A549 (cell line): ENCODE results near the gene SYT5. TPM values are rescaled to one million over a fixed set of nuclear protein-coding genes. Genes with fewer than 3 reads are reported as not detected.
A peak's percentile ranks its signal among the peaks of the same experiment; 100 is the strongest.

ENCODE experiments used
- ATAC-seq, 2 experiments: fragments of 200-7000 bp in 1 of 2; fragments of >200 bp in 1 of 2; cut with Nextera tagmentation in 1 of 2; cut with Tn5 transposase in 1 of 2; 3 replicates each; pipeline versions ENCODE4 v1.8.0 to v1.9.1; 2018 to 2020; ENCODE audit warnings: mild to moderate bottlenecking in 1 of 2, moderate library complexity in 1 of 2
- CTCF ChIA-PET: fragments of 300-600 bp; sonication (Branson Sonifier 250); formaldehyde crosslinking; extraction: SDS; loops from one replicate; lab custom pipeline; 2021; ENCODE audit warnings: antibody characterized with exemption, inconsistent platforms; lab: Yijun Ruan, JAX
- POLR2A ChIA-PET: fragments of 350-600 bp; formaldehyde crosslinking; extraction: SDS; loops from one replicate; lab custom pipeline; 2021; ENCODE audit warnings: antibody characterized with exemption, inconsistent platforms; lab: Yijun Ruan, JAX
- DNase-seq, 2 experiments: peaks; one replicate each; pipeline versions ENCODE4 v3.0.0 to v3.0.0-alpha.2; 2011 to 2016; ENCODE audit warnings: low read depth in 1 of 2, low spot score in 1 of 2
- FAIRE-seq: peaks from 2 replicates; lab custom pipeline; 2011; peaks lifted over from hg19 to GRCh38; lab: Jason Lieb, UNC
- H3K27ac ChIP-seq, 2 experiments: fragments of >200 bp; sonication (Bioruptor Twin); formaldehyde crosslinking; 3 replicates each; pipeline ENCODE4 v1.5.1; 2016 to 2017
- H3K4me1 ChIP-seq: fragments of >200 bp; sonication (Bioruptor Twin); formaldehyde crosslinking; 3 replicates; pipeline ENCODE4 v1.6.1; 2016
- H3K4me2 ChIP-seq: fragments of >200 bp; sonication (Bioruptor Twin); formaldehyde crosslinking; 3 replicates; pipeline ENCODE4 v1.6.1; 2016
- H3K4me3 ChIP-seq: fragments of >200 bp; sonication (Bioruptor Twin); formaldehyde crosslinking; 3 replicates; pipeline ENCODE4 v1.5.1; 2016
- H3K9me3 ChIP-seq: fragments of >200 bp; sonication (Bioruptor Twin); formaldehyde crosslinking; 3 replicates; pipeline ENCODE4 v1.6.1; 2016
- CBX2 ChIP-seq: fragments of 200-600 bp; sonication (generic); IDR thresholded peaks from 2 replicates; pipeline ENCODE4 v1.6.1; 2016; ENCODE audit warnings: low read depth, mild to moderate bottlenecking, borderline replicate concordance
- CEBPB ChIP-seq, 2 experiments: fragments of >200 bp in 1 of 2; sonication (Bioruptor Twin) in 1 of 2; formaldehyde crosslinking in 1 of 2; IDR thresholded peaks; 2 replicates each; pipeline ENCODE4 v1.6.1; 2012 to 2016
- EHMT2 ChIP-seq: fragments of 200-600 bp; sonication (generic); IDR thresholded peaks from 2 replicates; pipeline ENCODE4 v1.6.1; 2016; ENCODE audit warnings: antibody characterized with exemption, low read depth, mild to moderate bottlenecking, moderate library complexity
- EP300 ChIP-seq, 2 experiments: fragments of >200 bp; sonication (Bioruptor Twin); formaldehyde crosslinking; IDR thresholded peaks; 2 replicates in 1 of 2; 3 replicates in 1 of 2; pipeline ENCODE4 v1.6.1; 2016 to 2017
- ESRRA ChIP-seq: fragments of 150-350 bp; IDR thresholded peaks from 2 replicates; pipeline ENCODE4 v1.6.1; 2014; ENCODE audit warnings: mild to moderate bottlenecking, low read length, borderline replicate concordance
- FOSL2 ChIP-seq, 2 experiments: fragments of 450-650 bp in 1 of 2; fragments of >200 bp in 1 of 2; sonication (Bioruptor Twin) in 1 of 2; formaldehyde crosslinking; IDR thresholded peaks; 2 replicates each; pipeline versions ENCODE4 v1.5.0 to v1.6.1; 2016 to 2020; ENCODE audit warnings: mild to moderate bottlenecking in 1 of 2, moderate library complexity in 1 of 2
- HDAC2 ChIP-seq: fragments of 200-600 bp; sonication (generic); IDR thresholded peaks from 2 replicates; pipeline ENCODE4 v1.6.1; 2016
- JUNB ChIP-seq: fragments of >200 bp; sonication (Bioruptor Twin); formaldehyde crosslinking; IDR thresholded peaks from 2 replicates; pipeline ENCODE4 v1.6.1; 2016
- MAFK ChIP-seq: fragments of 450-650 bp; IDR thresholded peaks from 2 replicates; pipeline ENCODE4 v1.6.1; 2014; ENCODE audit not compliant: partially characterized antibody
- MYC ChIP-seq: IDR thresholded peaks from 2 replicates; pipeline ENCODE4 v1.6.1; 2012; ENCODE audit warnings: mild to moderate bottlenecking, inconsistent platforms, low read length, improper control_type of control experiment, borderline replicate concordance
- NFE2L2 ChIP-seq: fragments of 150-350 bp; conservative IDR thresholded peaks from 2 replicates; pipeline ENCODE4 v1.6.1; 2014; ENCODE audit warnings: low read length
- PHF8 ChIP-seq: fragments of 200-600 bp; sonication (generic); IDR thresholded peaks from 2 replicates; pipeline ENCODE4 v1.6.1; 2016; ENCODE audit warnings: low read depth, mild to moderate bottlenecking, antibody characterized with exemption, moderate library complexity, borderline replicate concordance
- POLR2AphosphoS2 ChIP-seq: conservative IDR thresholded peaks from 2 replicates; pipeline ENCODE4 v1.6.1; 2012; ENCODE audit warnings: low read length, improper control_type of control experiment, inconsistent platforms
- RARB ChIP-seq: fragments of 250-450 bp; sonication (Bioruptor Pico); IDR thresholded peaks from 2 replicates; pipeline ENCODE4 v1.8.0; 2021; ENCODE audit warnings: mild to moderate bottlenecking, moderate library complexity
- RCOR1 ChIP-seq: fragments of 150-350 bp; IDR thresholded peaks from 2 replicates; pipeline ENCODE4 v1.6.1; 2014; ENCODE audit warnings: antibody characterized with exemption, low read length, low read depth
- RFX5 ChIP-seq: fragments of 450-650 bp; IDR thresholded peaks from 2 replicates; pipeline ENCODE4 v1.7.1; 2014; ENCODE audit warnings: antibody characterized with exemption, mild to moderate bottlenecking, moderate library complexity
- SREBF2 ChIP-seq: fragments of 450-650 bp; IDR thresholded peaks from 2 replicates; pipeline ENCODE4 v1.6.1; 2014; ENCODE audit warnings: mild to moderate bottlenecking, moderate library complexity
- TP53 ChIP-seq: fragments of 250-450 bp; sonication (Bioruptor Pico); IDR thresholded peaks from 2 replicates; pipeline ENCODE4 v1.5.0; 2021; ENCODE audit warnings: mild to moderate bottlenecking, moderate library complexity
- ZNF302 ChIP-seq: fragments of 250-450 bp; sonication (Bioruptor Pico); IDR thresholded peaks from 2 replicates; pipeline ENCODE4 v1.9.0; 2021; ENCODE audit warnings: inconsistent platforms, mild to moderate bottlenecking, moderate library complexity
- WGBS: methylation state at CpG from one replicate; pipeline ENCODE4 v1.1.6; 2017; ENCODE audit errors: missing lambda C conversion rate; 5-methylcytosine and 5-hydroxymethylcytosine counted together
- polyA plus RNA-seq, 4 experiments: library from polyadenylated mRNA; depleted of rRNA in 3 of 4; stranded (reverse); fragments of >200 nt; fragmentation: RNase III in 1 of 4; extraction: RNeasy Plus Mini Kit Qiagen cat#74134 plus additional on column Dnase treatment in 1 of 4; gene quantifications; 2 replicates in 3 of 4; 3 replicates in 1 of 4; pipeline ENCODE4 v1.2.3, GENCODE V29; 2011 to 2017
- TF ChIP-seq, protein P1 (sequence below): fragments of 200-600 bp; sonication (generic); IDR thresholded peaks from 2 replicates; pipeline ENCODE4 v1.6.1; 2016; ENCODE audit warnings: antibody characterized with exemption, mild to moderate bottlenecking, moderate library complexity
- TF ChIP-seq, protein P2 (sequence below): fragments of 250-450 bp; sonication (Bioruptor Pico); IDR thresholded peaks from 2 replicates; pipeline ENCODE4 v1.5.0; 2020; ENCODE audit warnings: low read depth, mild to moderate bottlenecking, moderate library complexity
- TF ChIP-seq, protein P3 (sequence below): fragments of 450-650 bp; IDR thresholded peaks from 2 replicates; pipeline ENCODE4 v1.6.1; 2014; ENCODE audit warnings: antibody characterized with exemption

Gene SYT5
- polyA plus RNA-seq, 2 of the 4 experiments (the other 2 are of a cell fraction), result 0.23 to 0.65 TPM

DNA sequence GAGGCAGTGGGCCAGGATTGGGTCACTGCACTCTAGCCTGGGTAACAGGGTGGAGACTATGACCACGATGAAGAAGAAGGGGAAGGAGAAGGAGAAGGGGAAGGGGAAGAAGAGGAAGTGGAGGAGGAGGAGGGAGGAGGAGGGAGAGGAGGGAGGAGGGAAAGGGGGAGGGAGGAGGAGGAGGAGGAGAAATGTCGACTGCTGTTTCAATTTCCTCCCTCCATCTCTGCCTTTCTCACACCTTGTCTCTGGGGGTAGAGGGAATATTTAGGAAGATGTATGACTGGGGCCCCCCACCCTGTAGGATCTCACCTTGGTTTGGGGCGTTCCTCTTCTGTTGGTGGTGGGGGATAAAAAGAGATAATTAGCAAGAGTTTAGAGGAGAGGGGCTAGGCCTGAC is 34.9 kb downstream of the SYT5 start:
- Histone ChIP-seq H3K27ac (peak overlapping the region in 1 of 2 experiments; percentile 92; a peak in 2 of 6 replicates), H3K4me3 (no peak overlapping the region), H3K4me2 (peak overlapping the region; percentile 84), H3K4me1 (peaks cover 37% of the 10 kb centered on the region), H3K9me3 (no peaks in the 10 kb centered on the region)
- POLR2A ChIA-PET, result no interaction called here
- DNase-seq (no peak), FAIRE-seq (no peak), ATAC-seq (no peak)
- CTCF ChIA-PET, result interaction anchor here (0.6 to 6.5 kb wide), 13 partner anchors 8 to 486 kb away, joined by 3 to 123 read pairs (median 14); partner anchors contain the start of genes DNAAF3, TMEM238 and TNNI3
- WGBS, result 39% methylated on average over 3 of the region's 3 CpGs
- no peak for TF ChIP-seq EP300 (IDR thresholded peaks at IDR 0.05)
- TF ChIP-seq JUNB, result no peak
- TF ChIP-seq POLR2AphosphoS2, result no peak
- no peak for TF ChIP-seq RARB
- no peak for TF ChIP-seq MYC
- no peak for TF ChIP-seq NFE2L2
- TF ChIP-seq, protein P1, sequence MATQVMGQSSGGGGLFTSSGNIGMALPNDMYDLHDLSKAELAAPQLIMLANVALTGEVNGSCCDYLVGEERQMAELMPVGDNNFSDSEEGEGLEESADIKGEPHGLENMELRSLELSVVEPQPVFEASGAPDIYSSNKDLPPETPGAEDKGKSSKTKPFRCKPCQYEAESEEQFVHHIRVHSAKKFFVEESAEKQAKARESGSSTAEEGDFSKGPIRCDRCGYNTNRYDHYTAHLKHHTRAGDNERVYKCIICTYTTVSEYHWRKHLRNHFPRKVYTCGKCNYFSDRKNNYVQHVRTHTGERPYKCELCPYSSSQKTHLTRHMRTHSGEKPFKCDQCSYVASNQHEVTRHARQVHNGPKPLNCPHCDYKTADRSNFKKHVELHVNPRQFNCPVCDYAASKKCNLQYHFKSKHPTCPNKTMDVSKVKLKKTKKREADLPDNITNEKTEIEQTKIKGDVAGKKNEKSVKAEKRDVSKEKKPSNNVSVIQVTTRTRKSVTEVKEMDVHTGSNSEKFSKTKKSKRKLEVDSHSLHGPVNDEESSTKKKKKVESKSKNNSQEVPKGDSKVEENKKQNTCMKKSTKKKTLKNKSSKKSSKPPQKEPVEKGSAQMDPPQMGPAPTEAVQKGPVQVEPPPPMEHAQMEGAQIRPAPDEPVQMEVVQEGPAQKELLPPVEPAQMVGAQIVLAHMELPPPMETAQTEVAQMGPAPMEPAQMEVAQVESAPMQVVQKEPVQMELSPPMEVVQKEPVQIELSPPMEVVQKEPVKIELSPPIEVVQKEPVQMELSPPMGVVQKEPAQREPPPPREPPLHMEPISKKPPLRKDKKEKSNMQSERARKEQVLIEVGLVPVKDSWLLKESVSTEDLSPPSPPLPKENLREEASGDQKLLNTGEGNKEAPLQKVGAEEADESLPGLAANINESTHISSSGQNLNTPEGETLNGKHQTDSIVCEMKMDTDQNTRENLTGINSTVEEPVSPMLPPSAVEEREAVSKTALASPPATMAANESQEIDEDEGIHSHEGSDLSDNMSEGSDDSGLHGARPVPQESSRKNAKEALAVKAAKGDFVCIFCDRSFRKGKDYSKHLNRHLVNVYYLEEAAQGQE, result no peak
- no peak for TF ChIP-seq FOSL2 (IDR thresholded peaks at IDR 0.05)
- TF ChIP-seq FOSL2 (CRISPR knock-in tag; IDR thresholded peaks at IDR 0.05), result no peak
- no peak for TF ChIP-seq SREBF2
- TF ChIP-seq ESRRA, result no peak
- TF ChIP-seq MAFK, result no peak
- TF ChIP-seq RCOR1, result no peak
- no peak for TF ChIP-seq RFX5
- TF ChIP-seq EHMT2, result no peak
- TF ChIP-seq CBX2, result no peak

DNA sequence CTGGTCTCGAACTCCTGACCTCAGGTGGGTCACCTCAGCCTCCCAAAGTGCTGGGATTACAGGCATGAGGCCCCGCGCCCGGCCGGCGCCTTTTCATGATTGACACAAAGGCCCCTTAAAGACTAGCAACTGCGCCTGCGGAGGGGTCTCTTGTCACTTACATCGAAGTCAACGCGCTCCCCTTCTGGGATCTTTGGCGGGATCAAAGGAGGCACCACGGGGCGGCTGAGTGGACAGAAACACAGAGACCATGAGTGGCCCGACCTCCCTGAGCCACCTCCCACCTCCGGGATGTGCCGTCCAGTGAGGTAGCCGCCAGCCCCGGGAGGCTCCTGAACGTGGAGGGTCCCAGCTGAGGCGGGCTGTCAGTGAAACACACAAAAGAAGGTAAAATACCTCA is 38.4 kb downstream of the SYT5 start:
- peaks cover 8% of the 10 kb centered on the region; the same call in 1 of the 3 replicates for H3K4me1 ChIP-seq
- DNase-seq (no peak), ATAC-seq (no peak)
- ChIA-PET POLR2A (interaction anchor here (0.7 to 1.2 kb wide), 10 partner anchors 18 to 458 kb away, joined by 3 to 12 read pairs (median 3); partner anchors contain the start of genes FIZ1, PPP1R12C and UBE2S), CTCF (interaction anchor here (0.6 to 6.5 kb wide), 99 partner anchors 10 to 513 kb away, joined by 3 to 123 read pairs (median 5); partner anchors contain the start of genes DNAAF3, GARIN5B, HSPBP1 and KMT5C)
- TF ChIP-seq SREBF2 (no peak), RCOR1 (no peak), TP53 (CRISPR knock-in tag) (no peak), CEBPB (IDR thresholded peaks at IDR 0.05) (no peak), PHF8 (no peak), JUNB (no peak), HDAC2 (no peak), ZNF302 (no peak)
- TF ChIP-seq, protein P2, sequence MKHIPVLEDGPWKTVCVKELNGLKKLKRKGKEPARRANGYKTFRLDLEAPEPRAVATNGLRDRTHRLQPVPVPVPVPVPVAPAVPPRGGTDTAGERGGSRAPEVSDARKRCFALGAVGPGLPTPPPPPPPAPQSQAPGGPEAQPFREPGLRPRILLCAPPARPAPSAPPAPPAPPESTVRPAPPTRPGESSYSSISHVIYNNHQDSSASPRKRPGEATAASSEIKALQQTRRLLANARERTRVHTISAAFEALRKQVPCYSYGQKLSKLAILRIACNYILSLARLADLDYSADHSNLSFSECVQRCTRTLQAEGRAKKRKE, result no peak
- TF ChIP-seq, protein P3, sequence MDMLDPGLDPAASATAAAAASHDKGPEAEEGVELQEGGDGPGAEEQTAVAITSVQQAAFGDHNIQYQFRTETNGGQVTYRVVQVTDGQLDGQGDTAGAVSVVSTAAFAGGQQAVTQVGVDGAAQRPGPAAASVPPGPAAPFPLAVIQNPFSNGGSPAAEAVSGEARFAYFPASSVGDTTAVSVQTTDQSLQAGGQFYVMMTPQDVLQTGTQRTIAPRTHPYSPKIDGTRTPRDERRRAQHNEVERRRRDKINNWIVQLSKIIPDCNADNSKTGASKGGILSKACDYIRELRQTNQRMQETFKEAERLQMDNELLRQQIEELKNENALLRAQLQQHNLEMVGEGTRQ, result no peak
- TF ChIP-seq, all 56 proteins: peak for 0
- Histone ChIP-seq H3K9me3 (no peaks in the 10 kb centered on the region), H3K4me3 (no peak overlapping the region), H3K27ac (peak overlapping the region in 1 of 2 experiments; percentile 53; a peak in 2 of 6 replicates), H3K4me2 (peak overlapping the region; percentile 53; the same call in 2 of the 3 replicates)
- FAIRE-seq, result no peak
- 66% methylated on average over 21 of the region's 21 CpGs for WGBS
